Measurements from ENCODE around the gene HOXA9.

DNA sequence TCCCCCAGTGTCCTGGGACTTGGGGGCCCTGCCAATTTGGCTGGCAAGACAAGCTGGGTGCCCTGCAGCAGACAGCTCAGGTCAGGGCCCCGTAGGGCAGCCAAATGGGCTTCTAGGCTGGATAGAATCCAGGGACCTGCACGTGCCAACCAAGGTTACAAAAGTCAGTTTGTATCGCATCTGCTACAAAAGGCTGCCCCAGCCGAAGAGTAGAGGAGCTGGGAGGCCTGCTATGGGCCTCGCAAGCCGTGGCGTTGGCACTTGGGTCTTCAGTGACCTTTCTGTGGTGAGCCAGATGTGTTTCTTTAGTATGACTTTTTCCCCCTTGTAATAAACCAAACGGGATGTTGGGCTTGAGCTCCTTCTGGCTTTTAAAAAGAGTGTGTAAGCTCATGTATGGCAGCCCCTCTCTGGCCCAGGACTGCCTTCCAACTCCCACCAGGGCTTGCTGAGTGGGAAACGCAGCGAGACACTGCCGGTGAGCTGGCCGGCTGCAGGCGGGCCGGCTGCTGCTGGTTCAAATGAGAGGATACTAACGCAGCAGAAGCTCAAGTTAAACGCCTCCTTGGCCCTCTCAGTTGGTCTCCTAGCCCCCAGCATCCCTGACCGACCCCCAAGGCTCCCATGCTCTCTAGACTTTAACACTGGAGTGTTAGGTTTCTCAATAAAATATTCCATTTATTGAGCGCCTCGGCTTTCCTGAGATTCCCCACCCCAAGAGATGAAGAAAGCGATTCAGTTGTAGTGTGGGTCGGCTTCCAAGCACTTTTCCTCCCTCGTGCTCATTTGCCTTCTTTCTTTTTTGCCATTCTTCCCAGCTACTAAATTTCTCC lies 11.8 kb upstream of the HOXA9 start:
- no peak for TF ChIP-seq OSR1 (CRISPR knock-in tag; IDR thresholded peaks at IDR 0.05)
- no peak for TF ChIP-seq PPARA (CRISPR knock-in tag; IDR thresholded peaks at IDR 0.05; ENCODE audit: borderline replicate concordance)
- no peak for TF ChIP-seq ZC3H10 (CRISPR knock-in tag; IDR thresholded peaks at IDR 0.05)
- TF ChIP-seq ZNF565 (CRISPR knock-in tag; conservative IDR thresholded peaks at IDR 0.05; ENCODE audit: low read depth), result no peak
- no peak for TF ChIP-seq ISL1 (CRISPR knock-in tag; IDR thresholded peaks at IDR 0.05)
- TF ChIP-seq, protein P1, sequence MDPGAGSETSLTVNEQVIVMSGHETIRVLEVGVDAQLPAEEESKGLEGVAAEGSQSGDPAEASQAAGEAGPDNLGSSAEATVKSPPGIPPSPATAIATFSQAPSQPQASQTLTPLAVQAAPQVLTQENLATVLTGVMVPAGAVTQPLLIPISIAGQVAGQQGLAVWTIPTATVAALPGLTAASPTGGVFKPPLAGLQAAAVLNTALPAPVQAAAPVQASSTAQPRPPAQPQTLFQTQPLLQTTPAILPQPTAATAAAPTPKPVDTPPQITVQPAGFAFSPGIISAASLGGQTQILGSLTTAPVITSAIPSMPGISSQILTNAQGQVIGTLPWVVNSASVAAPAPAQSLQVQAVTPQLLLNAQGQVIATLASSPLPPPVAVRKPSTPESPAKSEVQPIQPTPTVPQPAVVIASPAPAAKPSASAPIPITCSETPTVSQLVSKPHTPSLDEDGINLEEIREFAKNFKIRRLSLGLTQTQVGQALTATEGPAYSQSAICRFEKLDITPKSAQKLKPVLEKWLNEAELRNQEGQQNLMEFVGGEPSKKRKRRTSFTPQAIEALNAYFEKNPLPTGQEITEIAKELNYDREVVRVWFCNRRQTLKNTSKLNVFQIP (CRISPR knock-in tag; IDR thresholded peaks at IDR 0.05; ENCODE audit: borderline replicate concordance, low read depth), result no peak
- TF ChIP-seq BACH2 (CRISPR knock-in tag; IDR thresholded peaks at IDR 0.05; ENCODE audit: borderline replicate concordance), result no peak
- no peak for TF ChIP-seq ZNF70 (CRISPR knock-in tag; IDR thresholded peaks at IDR 0.05)
- no peak for TF ChIP-seq TCF4 (CRISPR knock-in tag; IDR thresholded peaks at IDR 0.05; ENCODE audit: borderline replicate concordance)
- TF ChIP-seq, protein P2, sequence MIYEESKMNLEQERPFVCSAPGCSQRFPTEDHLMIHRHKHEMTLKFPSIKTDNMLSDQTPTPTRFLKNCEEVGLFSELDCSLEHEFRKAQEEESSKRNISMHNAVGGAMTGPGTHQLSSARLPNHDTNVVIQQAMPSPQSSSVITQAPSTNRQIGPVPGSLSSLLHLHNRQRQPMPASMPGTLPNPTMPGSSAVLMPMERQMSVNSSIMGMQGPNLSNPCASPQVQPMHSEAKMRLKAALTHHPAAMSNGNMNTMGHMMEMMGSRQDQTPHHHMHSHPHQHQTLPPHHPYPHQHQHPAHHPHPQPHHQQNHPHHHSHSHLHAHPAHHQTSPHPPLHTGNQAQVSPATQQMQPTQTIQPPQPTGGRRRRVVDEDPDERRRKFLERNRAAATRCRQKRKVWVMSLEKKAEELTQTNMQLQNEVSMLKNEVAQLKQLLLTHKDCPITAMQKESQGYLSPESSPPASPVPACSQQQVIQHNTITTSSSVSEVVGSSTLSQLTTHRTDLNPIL (CRISPR knock-in tag; IDR thresholded peaks at IDR 0.05; ENCODE audit: low read depth), result no peak
- TF ChIP-seq TOX (CRISPR knock-in tag; IDR thresholded peaks at IDR 0.05; ENCODE audit: borderline replicate concordance), result no peak
- TF ChIP-seq CSDC2 (CRISPR knock-in tag; IDR thresholded peaks at IDR 0.05), result no peak
